HG03575 (cell line): ENCODE data around the gene LPA.
"Not testable (repeated sequence)": the region's sequence is repeated elsewhere in the genome, so short reads cannot be mapped to it uniquely, and the experiment has no call there.

Source experiments
- ATAC-seq: cut with Tn5 transposase; IDR thresholded peaks from one replicate; pipeline ENCODE4 v1.9.1; 2021; ENCODE audit not compliant: unreplicated experiment, insufficient number of reproducible peaks, low FRiP score; ENCODE audit errors: extremely low read depth

LPA gene

DNA sequence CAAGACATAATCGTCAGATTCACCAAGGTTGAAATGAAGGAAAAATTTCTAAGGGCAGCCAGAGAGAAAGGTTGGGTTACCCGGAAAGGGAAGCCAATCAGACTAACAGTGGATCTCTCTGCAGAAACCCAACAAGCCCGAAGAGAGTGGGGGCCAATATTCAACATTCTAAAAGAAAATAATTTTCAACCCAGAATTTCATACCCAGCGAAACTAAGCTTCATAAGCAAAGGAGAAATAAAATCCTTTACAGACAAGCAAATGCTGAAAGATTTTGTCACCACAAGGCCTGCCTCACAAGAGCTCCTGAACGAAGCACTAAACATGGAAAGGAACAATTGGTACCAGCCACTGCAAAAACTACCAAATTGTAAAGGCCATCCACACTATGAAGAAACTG is 134.6 kb downstream of the LPA start:
- ATAC-seq, result not testable (repeated sequence)

DNA sequence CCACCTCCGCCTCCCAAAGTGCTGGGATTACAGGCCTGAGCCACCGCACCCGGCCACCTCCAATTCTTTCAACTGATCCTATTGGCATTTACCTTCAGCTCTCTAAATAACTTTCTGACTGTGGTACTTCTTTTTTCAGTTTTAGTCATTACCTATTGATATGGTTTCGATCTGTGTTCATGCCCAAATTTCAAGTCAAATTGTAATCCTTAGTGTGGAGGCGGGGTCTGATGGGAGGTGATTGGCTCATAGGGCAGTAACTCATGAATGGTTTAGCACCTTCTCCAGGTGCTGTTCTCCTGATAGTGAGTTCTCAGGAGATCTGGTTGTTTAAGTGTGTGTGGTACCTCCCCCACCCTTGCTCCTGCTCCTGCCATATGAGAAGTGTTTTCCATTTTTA is 140.9 kb downstream of the LPA start:
- peak; percentile 55 for ATAC-seq

DNA sequence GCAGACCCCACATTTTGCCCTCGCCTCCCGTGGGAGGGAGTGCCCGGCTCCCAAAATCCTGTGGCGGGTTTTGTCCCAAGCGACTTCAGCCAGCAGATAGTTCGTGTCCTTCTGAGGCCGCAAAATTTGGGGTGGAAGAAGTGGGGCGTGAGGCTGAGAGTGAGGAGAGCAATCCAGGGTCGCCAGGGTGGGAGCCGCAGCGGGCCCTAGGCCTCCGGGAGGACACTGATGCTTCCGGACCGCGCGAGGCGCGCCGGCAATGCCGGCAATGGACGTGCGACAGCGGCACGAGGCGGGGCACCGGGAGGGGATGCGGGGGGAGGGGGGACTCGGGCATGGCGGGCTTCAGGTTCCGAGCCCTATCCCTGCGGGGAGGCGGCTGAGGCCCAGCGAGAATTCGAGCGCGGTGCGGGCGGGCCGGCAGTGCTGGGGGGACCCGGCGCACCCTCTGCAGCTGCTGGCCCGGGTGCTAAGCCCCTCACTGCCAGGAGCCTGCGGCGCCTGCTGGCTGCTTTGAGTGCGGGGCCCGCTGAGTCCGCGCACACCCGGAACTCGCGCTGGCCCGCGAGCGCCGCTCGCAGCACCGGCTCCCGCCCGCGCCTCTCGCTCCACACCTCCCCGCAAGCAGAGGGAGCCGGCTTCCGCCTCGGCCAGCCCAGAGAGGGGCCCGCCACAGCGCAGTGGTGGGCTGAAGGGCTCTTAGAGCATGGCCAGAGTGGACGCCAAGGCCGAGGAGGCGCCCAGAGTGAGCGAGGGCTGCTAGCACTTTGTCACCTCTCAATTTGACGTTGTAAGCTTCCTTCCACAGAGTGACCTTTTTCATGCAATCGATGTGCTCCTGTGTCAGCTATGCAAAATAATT is 143.8 kb downstream of the LPA start:
- no peak for ATAC-seq

DNA sequence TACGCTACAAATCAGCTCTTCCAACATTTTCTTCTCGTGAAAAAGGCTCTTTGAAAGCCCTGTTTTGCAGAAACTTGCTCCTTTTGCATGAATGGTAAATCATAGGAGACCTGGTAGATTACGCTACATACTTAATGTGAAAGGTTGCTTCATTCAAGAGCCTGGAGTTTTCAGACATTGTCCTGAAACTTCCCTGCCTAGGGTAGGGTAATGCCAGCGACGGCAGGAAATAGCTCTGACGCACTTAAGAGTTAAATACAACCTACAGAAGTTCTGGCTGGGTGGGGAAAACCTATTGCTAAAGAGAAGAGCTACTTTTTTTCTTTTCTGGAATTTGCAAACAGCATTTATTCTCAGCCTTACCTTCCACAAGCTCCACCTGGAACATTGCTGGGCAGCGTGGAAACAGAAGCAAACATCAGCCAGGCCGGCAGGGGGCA is 144.5 kb downstream of the LPA start:
- ATAC-seq, result no peak

DNA sequence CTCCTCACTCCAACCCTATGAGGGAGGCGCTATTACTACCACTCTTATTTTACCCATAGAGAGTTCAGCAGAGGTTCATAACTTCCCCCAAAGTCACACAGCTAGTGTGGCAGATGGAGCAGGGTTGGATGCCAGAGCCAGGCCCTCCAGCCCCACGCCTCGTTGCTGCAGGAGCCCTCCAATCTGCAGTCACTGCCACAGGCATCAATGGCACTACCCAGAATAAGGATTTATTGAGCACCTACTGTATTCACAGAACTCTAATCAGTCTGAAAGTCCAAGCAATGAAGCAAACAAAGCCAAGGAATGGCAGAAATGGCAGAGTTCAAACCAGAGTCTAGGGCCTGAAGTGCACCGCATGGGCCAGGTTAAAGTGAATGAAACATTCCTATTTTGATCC is 144.9 kb downstream of the LPA start:
- ATAC-seq, result no peak

DNA sequence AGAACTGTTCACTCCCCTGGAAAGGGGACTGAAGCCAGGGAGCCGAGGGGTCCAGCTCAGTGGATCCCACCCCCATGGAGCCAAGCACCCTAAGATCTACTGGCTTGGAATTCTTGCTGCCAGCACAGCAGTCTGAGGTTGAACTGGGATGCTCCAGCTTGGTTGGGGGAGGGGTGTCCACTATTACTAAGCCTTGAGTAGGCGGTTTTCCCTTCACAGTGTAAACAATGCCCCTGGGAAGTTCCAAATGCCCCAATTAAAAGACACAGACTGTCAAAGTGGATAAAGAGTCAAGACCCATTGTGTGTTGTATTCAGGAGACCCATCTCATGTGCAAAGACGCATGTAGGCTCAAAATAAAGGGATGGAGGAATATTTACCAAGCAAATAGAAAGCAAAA is 150.2 kb downstream of the LPA start:
- no peak for ATAC-seq

DNA sequence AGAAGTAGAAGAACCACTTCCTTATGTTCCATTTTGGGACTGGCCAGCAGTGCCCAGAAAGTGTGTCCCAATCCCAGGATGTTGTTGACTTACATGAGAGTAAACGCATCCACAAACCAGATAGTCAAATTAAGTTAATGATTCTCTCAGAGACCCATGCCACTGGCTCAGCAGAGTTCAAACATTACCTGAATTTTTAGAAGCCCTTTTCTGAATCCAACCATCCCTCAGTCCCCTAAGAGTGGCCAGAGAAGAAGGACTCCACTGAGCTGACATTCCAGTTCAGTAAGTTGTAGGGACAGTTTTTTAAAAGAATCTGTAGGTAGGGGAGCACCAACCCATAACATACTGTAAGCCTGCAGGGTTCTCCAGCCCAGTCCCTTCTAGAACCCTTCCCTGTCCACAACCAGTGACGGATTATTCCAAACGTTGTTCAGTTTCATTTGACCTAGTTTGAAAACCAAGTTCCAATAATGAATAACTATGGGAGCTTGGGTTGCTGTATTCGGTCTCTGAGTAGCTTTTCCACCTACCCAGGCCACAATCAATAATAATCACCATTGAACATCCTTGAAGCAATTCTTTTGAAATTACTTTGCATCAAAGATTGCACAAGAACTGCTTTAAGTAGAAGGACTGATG is 153.0 kb downstream of the LPA start:
- no peak for ATAC-seq

DNA sequence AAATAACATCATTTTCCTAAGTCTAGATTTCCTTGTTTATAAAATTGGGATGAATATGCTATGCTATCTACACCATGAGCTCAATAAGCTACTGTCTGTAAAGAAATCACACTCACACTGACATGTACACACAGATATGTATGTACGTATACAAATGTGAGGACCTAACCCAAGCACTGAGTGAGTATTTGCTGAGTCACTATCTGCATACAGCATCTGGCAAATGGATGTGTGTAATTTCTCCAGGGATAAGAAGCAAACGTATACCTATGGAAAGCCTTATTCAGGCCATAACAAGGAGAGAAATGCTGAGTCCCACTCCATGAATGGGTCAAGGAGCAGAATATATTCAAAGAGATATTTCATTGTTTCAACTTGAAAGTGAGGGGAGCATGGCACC is 153.9 kb downstream of the LPA start:
- no peak for ATAC-seq

DNA sequence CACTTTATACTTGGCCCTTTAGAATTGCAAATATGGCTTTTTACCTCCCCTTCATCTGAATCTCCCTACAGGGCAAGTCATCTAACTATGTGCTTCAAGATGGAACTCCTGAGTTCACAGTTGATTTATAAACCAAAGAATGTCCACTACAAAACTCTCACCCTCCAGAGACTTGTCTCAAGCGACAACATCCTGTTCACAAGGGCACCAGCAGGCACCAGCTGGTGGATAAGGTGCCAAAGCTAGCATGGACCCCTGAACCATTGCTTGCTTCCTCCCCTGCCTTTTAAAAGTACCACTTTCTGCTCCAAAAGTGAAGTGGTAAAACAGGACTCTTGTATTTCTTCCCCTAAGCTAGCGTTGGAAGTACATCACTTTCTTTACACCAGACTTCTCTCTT is 154.5 kb downstream of the LPA start:
- no peak for ATAC-seq

DNA sequence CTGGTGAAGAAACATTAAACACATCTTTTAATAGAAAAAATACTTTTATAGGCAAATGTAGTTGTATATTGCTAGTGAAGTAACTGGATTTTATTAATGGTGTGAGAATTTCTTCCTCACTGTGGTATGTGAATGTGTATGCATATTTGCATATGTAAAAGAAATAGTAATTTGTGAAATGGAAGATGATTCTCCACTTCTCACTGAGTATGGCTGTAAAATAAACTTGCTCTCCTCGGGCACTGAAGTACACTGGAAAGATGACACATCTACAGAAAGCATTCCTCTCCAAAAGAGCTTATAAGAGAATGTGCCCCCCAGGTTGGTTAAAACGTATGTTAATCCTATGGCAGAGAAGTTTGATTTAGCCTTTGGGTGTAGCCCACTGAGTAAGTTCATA is 155.5 kb downstream of the LPA start:
- ATAC-seq, result no peak

DNA sequence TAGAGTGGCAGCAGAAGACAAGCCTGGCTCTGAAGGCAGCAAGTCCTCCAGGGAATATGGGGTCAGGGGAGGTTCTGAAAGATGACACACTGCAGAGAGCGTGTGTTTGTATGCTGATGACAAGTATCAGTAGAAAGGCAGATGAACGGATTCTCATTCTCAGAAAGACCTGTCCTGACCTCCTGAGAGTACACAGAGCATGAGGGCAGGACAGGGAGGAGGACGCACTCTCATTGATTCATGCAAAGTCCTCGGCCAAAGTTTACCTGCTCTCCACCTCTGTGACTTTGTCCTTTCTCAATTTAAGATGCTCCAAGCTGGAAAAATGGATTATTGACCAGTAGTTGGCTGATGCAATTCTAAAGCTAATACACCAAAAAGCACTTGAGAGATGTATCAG is 156.7 kb downstream of the LPA start:
- no peak for ATAC-seq

DNA sequence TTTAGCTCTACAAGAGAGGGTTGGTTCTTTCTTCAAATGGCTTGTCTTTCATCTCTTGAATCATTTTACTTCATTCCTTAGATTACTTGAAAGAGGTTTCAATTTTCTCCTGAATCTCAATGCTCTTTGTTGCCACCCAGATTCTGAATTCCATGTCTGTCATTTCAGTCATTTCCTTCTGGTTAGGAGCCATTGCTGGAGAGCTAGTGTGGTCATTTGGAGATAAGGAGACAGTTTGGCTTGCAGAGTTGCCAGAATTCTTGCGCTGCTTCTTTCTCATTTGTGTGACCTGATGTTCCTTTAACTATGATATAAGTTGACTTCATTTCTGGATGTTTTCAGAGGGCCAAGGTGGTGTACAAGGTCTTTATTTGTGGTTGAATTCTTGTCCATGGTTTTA is 158.1 kb downstream of the LPA start:
- no peak for ATAC-seq

DNA sequence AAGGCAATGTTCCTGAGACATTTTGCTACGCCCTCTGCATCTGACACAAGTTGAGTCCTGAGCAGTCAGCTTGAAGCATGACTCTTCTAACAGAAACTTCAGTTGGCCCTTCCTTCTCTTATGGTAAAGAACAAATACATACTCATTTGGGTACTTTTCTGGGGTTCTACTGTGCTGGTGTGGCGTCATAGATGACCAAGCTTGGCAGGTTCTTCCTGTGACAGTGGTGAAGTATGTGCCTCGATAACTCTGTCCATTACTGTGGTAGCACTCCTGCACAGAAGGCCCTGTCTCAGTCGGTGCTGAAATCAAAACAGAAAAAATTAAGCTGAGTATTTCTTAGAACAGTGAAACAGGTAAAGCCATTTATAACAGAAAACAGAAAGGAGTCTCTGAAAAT is 163.4 kb downstream of the LPA start:
- no peak for ATAC-seq

DNA sequence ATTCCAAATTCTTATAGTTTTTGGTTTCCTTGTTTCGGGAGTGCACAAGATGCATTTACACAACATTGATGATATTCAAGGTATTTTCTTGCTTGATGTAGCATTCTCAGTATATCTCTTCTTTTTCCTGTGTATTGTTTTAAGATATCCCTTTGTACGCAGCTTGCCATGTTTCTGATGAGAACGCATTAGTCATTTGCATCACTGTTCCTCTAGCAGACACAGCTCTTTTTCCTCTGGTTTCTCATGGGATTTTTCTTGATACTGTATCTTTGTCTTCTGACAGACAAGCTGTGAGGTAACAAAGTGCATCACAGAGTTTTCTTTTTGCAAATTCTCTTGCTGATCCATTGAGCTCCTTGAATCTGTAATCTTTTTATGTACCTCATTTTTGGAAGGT is 169.5 kb downstream of the LPA start:
- no peak for ATAC-seq

DNA sequence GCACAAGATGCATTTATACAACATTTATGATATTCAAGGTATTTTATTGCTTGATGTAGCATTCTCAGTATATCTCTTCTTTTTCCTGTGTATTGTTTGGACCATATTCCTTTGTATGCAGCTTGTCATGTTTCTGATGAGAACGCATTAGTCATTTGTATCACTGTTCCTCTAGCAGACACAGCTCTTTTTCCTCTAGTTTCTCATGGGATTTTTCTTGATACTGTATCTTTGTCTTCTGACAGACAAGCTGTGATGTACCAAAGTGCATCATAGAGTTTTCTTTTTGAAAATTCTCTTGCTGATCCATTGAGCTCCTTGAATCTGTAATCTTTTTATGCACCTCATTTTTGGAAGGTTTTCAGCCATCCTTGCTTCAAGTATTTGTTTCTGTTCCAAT is 175.0 kb downstream of the LPA start:
- no peak for ATAC-seq

DNA sequence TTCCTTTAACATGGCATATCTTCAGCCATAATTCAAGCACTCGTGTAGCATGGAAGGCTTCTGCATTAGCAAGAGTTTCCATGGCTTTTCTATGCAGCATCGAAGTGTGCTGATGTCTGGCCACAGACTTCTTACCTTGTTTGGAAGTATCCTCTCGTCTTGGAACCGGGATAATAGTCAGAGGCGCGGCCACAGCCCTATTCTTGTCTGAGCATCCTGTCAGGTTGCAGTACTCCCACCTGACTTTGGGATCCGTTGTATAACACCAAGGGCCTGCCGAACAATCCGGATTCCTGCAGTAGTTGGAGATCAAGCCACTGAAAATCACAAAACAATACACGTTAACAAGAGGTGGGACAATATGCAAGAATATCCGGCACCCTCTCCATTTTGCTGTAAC is 177.0 kb downstream of the LPA start:
- no peak for ATAC-seq
